Liver (tissue), 9 donors: Measurements from ENCODE around the gene FSCN2. TPM values are rescaled to one million over a fixed set of nuclear protein-coding genes. Genes with fewer than 3 reads are reported as not detected.

Source experiments
- DNase-seq: peaks from one replicate; pipeline ENCODE4 v3.0.0-alpha.2; 2017; ENCODE audit warnings: low spot score
- H3K27ac ChIP-seq, 2 donors: one replicate each; pipeline ENCODE4 v1.7.0; 2013; ENCODE audit warnings: inconsistent platforms in 2 of 2, low read length in 2 of 2, control low read depth in 1 of 2, low read depth in 1 of 2, mild to moderate bottlenecking in 1 of 2
- H3K27me3 ChIP-seq, 4 donors: one replicate each; pipeline versions ENCODE4 v1.6.1 to v1.7.0; 2013; ENCODE audit warnings: low read length in 3 of 4, inconsistent platforms in 1 of 4, mild to moderate bottlenecking in 1 of 4, moderate library complexity in 1 of 4; ENCODE audit not compliant: control insufficient read depth in 4 of 4, insufficient read depth in 4 of 4
- H3K36me3 ChIP-seq, 4 donors: one replicate each; pipeline versions ENCODE4 v1.6.1 to v1.7.0; 2013; ENCODE audit warnings: low read length in 3 of 4, mild to moderate bottlenecking in 3 of 4, low read depth in 1 of 4, moderate library complexity in 1 of 4; ENCODE audit not compliant: control insufficient read depth in 4 of 4, insufficient read depth in 3 of 4
- H3K4me1 ChIP-seq, 4 donors: one replicate each; pipeline versions ENCODE4 v1.6.1 to v1.7.0; 2013; ENCODE audit warnings: low read length in 3 of 4, mild to moderate bottlenecking in 3 of 4, moderate library complexity in 1 of 4; ENCODE audit not compliant: control insufficient read depth in 4 of 4, insufficient read depth in 4 of 4
- H3K4me3 ChIP-seq, 3 donors: one replicate each; pipeline versions ENCODE4 v1.6.1 to v1.7.0; 2013; ENCODE audit warnings: low read length in 3 of 3, control low read depth in 1 of 3, low read depth in 1 of 3, mild to moderate bottlenecking in 1 of 3
- H3K9ac ChIP-seq, 2 donors: one replicate each; pipeline ENCODE4 v1.7.0; 2013; ENCODE audit warnings: low read length in 2 of 2, mild to moderate bottlenecking in 2 of 2, moderate library complexity in 2 of 2, control low read depth in 1 of 2, low read depth in 1 of 2
- H3K9me3 ChIP-seq, 4 donors: one replicate each; pipeline versions ENCODE4 v1.6.1 to v1.7.0; 2013; ENCODE audit warnings: low read length in 3 of 4; ENCODE audit not compliant: control insufficient read depth in 4 of 4
- ATF3 ChIP-seq: IDR thresholded peaks from 2 replicates; pipeline ENCODE4 v1.6.1; 2016; ENCODE audit warnings: antibody characterized with exemption
- EGR1 ChIP-seq, 2 donors: IDR thresholded peaks; 2 replicates each; pipeline ENCODE4 v1.6.1; 2016 to 2018; ENCODE audit warnings: antibody characterized with exemption in 2 of 2, low read depth in 2 of 2
- FOXA1 ChIP-seq: IDR thresholded peaks from 2 replicates; pipeline ENCODE4 v1.6.1; 2016; ENCODE audit warnings: antibody characterized with exemption
- FOXA2 ChIP-seq: IDR thresholded peaks from 2 replicates; pipeline ENCODE4 v1.6.1; 2016; ENCODE audit warnings: antibody characterized with exemption
- GABPA ChIP-seq, 2 donors: IDR thresholded peaks in 1 of 2; conservative IDR thresholded peaks in 1 of 2; 2 replicates each; pipeline ENCODE4 v1.6.1; 2016; ENCODE audit warnings: antibody characterized with exemption in 2 of 2, mild to moderate bottlenecking in 1 of 2, moderate library complexity in 1 of 2
- HNF4A ChIP-seq, 2 donors: conservative IDR thresholded peaks; 2 replicates each; pipeline ENCODE4 v1.6.1; 2016; ENCODE audit warnings: antibody characterized with exemption in 2 of 2, mild to moderate bottlenecking in 2 of 2
- HNF4G ChIP-seq: IDR thresholded peaks from 2 replicates; pipeline ENCODE4 v1.6.1; 2016; ENCODE audit warnings: antibody characterized with exemption
- JUND ChIP-seq, 2 donors: IDR thresholded peaks; 2 replicates each; pipeline ENCODE4 v1.6.1; 2016; ENCODE audit warnings: antibody characterized with exemption in 2 of 2
- MAX ChIP-seq: IDR thresholded peaks from 2 replicates; pipeline ENCODE4 v1.6.1; 2016; ENCODE audit warnings: antibody characterized with exemption
- NR2F2 ChIP-seq: IDR thresholded peaks from 2 replicates; pipeline ENCODE4 v1.6.1; 2016; ENCODE audit warnings: antibody characterized with exemption
- RXRA ChIP-seq, 2 donors: IDR thresholded peaks; 2 replicates each; pipeline ENCODE4 v1.6.1; 2017 to 2018; ENCODE audit warnings: antibody characterized with exemption in 2 of 2, mild to moderate bottlenecking in 1 of 2
- SP1 ChIP-seq: IDR thresholded peaks from 2 replicates; pipeline ENCODE4 v1.6.1; 2018; ENCODE audit warnings: antibody characterized with exemption, mild to moderate bottlenecking
- TAF1 ChIP-seq: conservative IDR thresholded peaks from 2 replicates; pipeline ENCODE4 v1.6.1; 2016; ENCODE audit warnings: antibody characterized with exemption, mild to moderate bottlenecking
- YY1 ChIP-seq: IDR thresholded peaks from 2 replicates; pipeline ENCODE4 v1.6.1; 2016; ENCODE audit warnings: antibody characterized with exemption, mild to moderate bottlenecking
- WGBS: extraction: QIAGEN DNeasy Blood & Tissue Kit; methylation state at CpG from one replicate; pipeline ENCODE4 v1.1.7; 2013; 5-methylcytosine and 5-hydroxymethylcytosine counted together
- polyA plus RNA-seq, 2 donors: library from polyadenylated mRNA; stranded (reverse) in 1 of 2; unstranded in 1 of 2; fragments of 200-250 nt in 1 of 2; fragments of >200 nt in 1 of 2; fragmentation: Nextera tagmentation in 1 of 2; extraction: Ambion mirVana in 1 of 2; gene quantifications; one replicate each; pipeline versions ENCODE4 v1.2.1 to v1.2.3, GENCODE V29; 2013 to 2015
- total RNA-seq, 2 donors: library from RNA; depleted of rRNA; stranded (reverse); fragments of >200 nt; gene quantifications; one replicate each; pipeline ENCODE4 v1.2.3, GENCODE V29; 2014
- TF ChIP-seq, protein P1 (sequence below): fragments of 150-350 bp; IDR thresholded peaks from 2 replicates; pipeline ENCODE4 v1.5.1; 2017; ENCODE audit warnings: improper control_type of control experiment, low read depth, low read length; ENCODE audit not compliant: missing input control
- TF ChIP-seq, protein P2 (sequence below): IDR thresholded peaks from 2 replicates; pipeline ENCODE4 v1.6.1; 2016; ENCODE audit warnings: antibody characterized with exemption, mild to moderate bottlenecking
- donor health status: healthy.
- donor health status: healthy.
- donor health status: healthy.
- donor health status: healthy.
- donor health status: healthy.

FSCN2 gene
- total and polyA plus RNA-seq, 4 donors: 0.09 to 0.42 TPM; not detected in 2

- Histone ChIP-seq H3K36me3 (no peaks in the 10 kb centered on the region), H3K9me3 (no peaks in the 10 kb centered on the region), H3K27me3 (no peaks in the 10 kb centered on the region), H3K9ac (no peak overlapping the region), H3K4me3 (no peak overlapping the region), H3K27ac (no peak overlapping the region), H3K4me1 (no peaks in the 10 kb centered on the region)
- DNase-seq: no peak
- 90% methylated on average over 21 of the region's 21 CpGs for WGBS
- TF ChIP-seq GABPA (IDR thresholded peaks at IDR 0.05 in 1 of 2, conservative IDR thresholded peaks at IDR 0.05 in 1 of 2) (no peak), FOXA1 (no peak), SP1 (no peak), RXRA (IDR thresholded peaks at IDR 0.05) (no peak), ATF3 (no peak), TAF1 (no peak), HNF4G (no peak), EGR1 (IDR thresholded peaks at IDR 0.05; ENCODE audit: low read depth in 2 of 2) (no peak), HNF4A (conservative IDR thresholded peaks at IDR 0.05) (no peak), JUND (IDR thresholded peaks at IDR 0.05) (no peak), YY1 (no peak), MAX (no peak)
- TF ChIP-seq, protein P1, sequence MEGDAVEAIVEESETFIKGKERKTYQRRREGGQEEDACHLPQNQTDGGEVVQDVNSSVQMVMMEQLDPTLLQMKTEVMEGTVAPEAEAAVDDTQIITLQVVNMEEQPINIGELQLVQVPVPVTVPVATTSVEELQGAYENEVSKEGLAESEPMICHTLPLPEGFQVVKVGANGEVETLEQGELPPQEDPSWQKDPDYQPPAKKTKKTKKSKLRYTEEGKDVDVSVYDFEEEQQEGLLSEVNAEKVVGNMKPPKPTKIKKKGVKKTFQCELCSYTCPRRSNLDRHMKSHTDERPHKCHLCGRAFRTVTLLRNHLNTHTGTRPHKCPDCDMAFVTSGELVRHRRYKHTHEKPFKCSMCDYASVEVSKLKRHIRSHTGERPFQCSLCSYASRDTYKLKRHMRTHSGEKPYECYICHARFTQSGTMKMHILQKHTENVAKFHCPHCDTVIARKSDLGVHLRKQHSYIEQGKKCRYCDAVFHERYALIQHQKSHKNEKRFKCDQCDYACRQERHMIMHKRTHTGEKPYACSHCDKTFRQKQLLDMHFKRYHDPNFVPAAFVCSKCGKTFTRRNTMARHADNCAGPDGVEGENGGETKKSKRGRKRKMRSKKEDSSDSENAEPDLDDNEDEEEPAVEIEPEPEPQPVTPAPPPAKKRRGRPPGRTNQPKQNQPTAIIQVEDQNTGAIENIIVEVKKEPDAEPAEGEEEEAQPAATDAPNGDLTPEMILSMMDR: no peak
These were observed 1.3 kb upstream of the FSCN2 start for GRCh38 chr17:81526662-81527571.

DNA sequence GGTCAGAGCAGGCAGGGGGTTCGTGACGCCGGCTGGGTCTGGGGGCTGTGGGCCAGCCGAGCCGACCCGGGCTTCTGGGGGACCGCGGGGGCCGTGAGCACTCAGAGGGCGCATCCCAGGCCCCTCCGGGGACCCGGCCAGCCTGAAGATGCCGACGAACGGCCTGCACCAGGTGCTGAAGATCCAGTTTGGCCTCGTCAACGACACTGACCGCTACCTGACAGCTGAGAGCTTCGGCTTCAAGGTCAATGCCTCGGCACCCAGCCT is 140 bp downstream of the FSCN2 start:
- no peak overlapping the region for H3K9ac ChIP-seq
- no peaks in the 10 kb centered on the region for H3K4me1 ChIP-seq
- DNase-seq: no peak
- TF ChIP-seq, protein P2, sequence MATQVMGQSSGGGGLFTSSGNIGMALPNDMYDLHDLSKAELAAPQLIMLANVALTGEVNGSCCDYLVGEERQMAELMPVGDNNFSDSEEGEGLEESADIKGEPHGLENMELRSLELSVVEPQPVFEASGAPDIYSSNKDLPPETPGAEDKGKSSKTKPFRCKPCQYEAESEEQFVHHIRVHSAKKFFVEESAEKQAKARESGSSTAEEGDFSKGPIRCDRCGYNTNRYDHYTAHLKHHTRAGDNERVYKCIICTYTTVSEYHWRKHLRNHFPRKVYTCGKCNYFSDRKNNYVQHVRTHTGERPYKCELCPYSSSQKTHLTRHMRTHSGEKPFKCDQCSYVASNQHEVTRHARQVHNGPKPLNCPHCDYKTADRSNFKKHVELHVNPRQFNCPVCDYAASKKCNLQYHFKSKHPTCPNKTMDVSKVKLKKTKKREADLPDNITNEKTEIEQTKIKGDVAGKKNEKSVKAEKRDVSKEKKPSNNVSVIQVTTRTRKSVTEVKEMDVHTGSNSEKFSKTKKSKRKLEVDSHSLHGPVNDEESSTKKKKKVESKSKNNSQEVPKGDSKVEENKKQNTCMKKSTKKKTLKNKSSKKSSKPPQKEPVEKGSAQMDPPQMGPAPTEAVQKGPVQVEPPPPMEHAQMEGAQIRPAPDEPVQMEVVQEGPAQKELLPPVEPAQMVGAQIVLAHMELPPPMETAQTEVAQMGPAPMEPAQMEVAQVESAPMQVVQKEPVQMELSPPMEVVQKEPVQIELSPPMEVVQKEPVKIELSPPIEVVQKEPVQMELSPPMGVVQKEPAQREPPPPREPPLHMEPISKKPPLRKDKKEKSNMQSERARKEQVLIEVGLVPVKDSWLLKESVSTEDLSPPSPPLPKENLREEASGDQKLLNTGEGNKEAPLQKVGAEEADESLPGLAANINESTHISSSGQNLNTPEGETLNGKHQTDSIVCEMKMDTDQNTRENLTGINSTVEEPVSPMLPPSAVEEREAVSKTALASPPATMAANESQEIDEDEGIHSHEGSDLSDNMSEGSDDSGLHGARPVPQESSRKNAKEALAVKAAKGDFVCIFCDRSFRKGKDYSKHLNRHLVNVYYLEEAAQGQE: no peak
- TF ChIP-seq FOXA2: no peak
- TF ChIP-seq JUND (IDR thresholded peaks at IDR 0.05): no peak
- TF ChIP-seq FOXA1: no peak
- TF ChIP-seq EGR1 (IDR thresholded peaks at IDR 0.05; ENCODE audit: low read depth in 2 of 2): no peak
- no peak for TF ChIP-seq MAX
- no peak for TF ChIP-seq YY1
- TF ChIP-seq NR2F2: no peak
- no peak for TF ChIP-seq GABPA (IDR thresholded peaks at IDR 0.05 in 1 of 2, conservative IDR thresholded peaks at IDR 0.05 in 1 of 2)
- H3K27ac ChIP-seq: no peak overlapping the region
- H3K27me3 ChIP-seq: no peaks in the 10 kb centered on the region
- no peaks in the 10 kb centered on the region for H3K9me3 ChIP-seq
- WGBS: 47% methylated on average over 20 of the region's 20 CpGs
- H3K4me3 ChIP-seq: no peak overlapping the region
- H3K36me3 ChIP-seq: no peaks in the 10 kb centered on the region
